Mesenchymal stem cell (in vitro differentiated cells and primary cell): ENCODE measurements around the gene DZIP1.

Experiments used
- DNase-seq: peaks from one replicate; pipeline ENCODE4 v3.0.0-alpha.2; 2013
- H2AFZ ChIP-seq: one replicate; pipeline ENCODE4 v1.6.1; 2013; ENCODE audit warnings: low read depth, mild to moderate bottlenecking, control low read depth, inconsistent platforms, low read length, moderate library complexity
- H2AK5ac ChIP-seq: 2 replicates; pipeline ENCODE4 v1.6.1; 2013; ENCODE audit warnings: low read length, moderate library complexity, mild to moderate bottlenecking, inconsistent platforms; ENCODE audit not compliant: severe bottlenecking
- H2BK120ac ChIP-seq: one replicate; pipeline ENCODE4 v1.6.1; 2013; ENCODE audit warnings: low read depth, mild to moderate bottlenecking, inconsistent platforms, low read length, moderate library complexity
- H2BK12ac ChIP-seq, 2 experiments: one replicate each; pipeline ENCODE4 v1.6.1; 2013; ENCODE audit warnings: inconsistent platforms in 2 of 2, low read length in 2 of 2, mild to moderate bottlenecking in 2 of 2, moderate library complexity in 2 of 2, control low read depth in 1 of 2
- H2BK15ac ChIP-seq: one replicate; pipeline ENCODE4 v1.6.1; 2013; ENCODE audit warnings: mild to moderate bottlenecking, low read depth, inconsistent platforms; ENCODE audit not compliant: poor library complexity, severe bottlenecking
- H2BK5ac ChIP-seq: 2 replicates; pipeline ENCODE4 v1.6.1; 2013; ENCODE audit warnings: low read depth, mild to moderate bottlenecking, low read length, control low read depth, inconsistent platforms; ENCODE audit not compliant: poor library complexity, severe bottlenecking
- H3K14ac ChIP-seq, 2 experiments: one replicate each; pipeline ENCODE4 v1.6.1; 2013; ENCODE audit warnings: inconsistent platforms in 2 of 2, low read length in 2 of 2, control low read depth in 1 of 2, mild to moderate bottlenecking in 1 of 2, moderate library complexity in 1 of 2
- H3K18ac ChIP-seq, 2 experiments: one replicate each; pipeline ENCODE4 v1.6.1; 2013; ENCODE audit warnings: inconsistent platforms in 2 of 2, low read length in 2 of 2, control low read depth in 1 of 2, low read depth in 1 of 2, mild to moderate bottlenecking in 1 of 2
- H3K23ac ChIP-seq, 2 experiments: one replicate each; pipeline ENCODE4 v1.6.1; 2013; ENCODE audit warnings: inconsistent platforms in 2 of 2, low read length in 2 of 2, mild to moderate bottlenecking in 2 of 2, moderate library complexity in 2 of 2, control low read depth in 1 of 2
- H3K27ac ChIP-seq: 2 replicates; pipeline ENCODE4 v1.5.1; 2013; ENCODE audit warnings: mild to moderate bottlenecking, moderate library complexity, low read length, control low read depth, inconsistent platforms; ENCODE audit not compliant: poor library complexity, severe bottlenecking
- H3K27me3 ChIP-seq, 2 experiments: 2 replicates each; pipeline versions ENCODE4 v1.6.1 to v1.7.0; 2013; ENCODE audit warnings: low read length in 2 of 2, mild to moderate bottlenecking in 2 of 2, moderate library complexity in 2 of 2, control low read depth in 1 of 2, inconsistent platforms in 1 of 2; ENCODE audit not compliant: control insufficient read depth in 1 of 2, insufficient read depth in 1 of 2
- H3K36me3 ChIP-seq, 2 experiments: 2 replicates each; pipeline versions ENCODE4 v1.6.1 to v1.7.0; 2013; ENCODE audit warnings: low read length in 2 of 2, control low read depth in 1 of 2, inconsistent platforms in 1 of 2, low read depth in 1 of 2, mild to moderate bottlenecking in 1 of 2; ENCODE audit not compliant: insufficient read depth in 2 of 2, control insufficient read depth in 1 of 2
- H3K4ac ChIP-seq, 2 experiments: one replicate each; pipeline ENCODE4 v1.6.1; 2013; ENCODE audit warnings: inconsistent platforms in 2 of 2, low read length in 2 of 2, mild to moderate bottlenecking in 2 of 2, moderate library complexity in 2 of 2, control low read depth in 1 of 2, low read depth in 1 of 2
- H3K4me1 ChIP-seq: 2 replicates; pipeline ENCODE4 v1.6.1; 2013; ENCODE audit warnings: low read depth, low read length, control low read depth; ENCODE audit not compliant: control insufficient read depth, insufficient read depth
- H3K4me2 ChIP-seq: 2 replicates; pipeline ENCODE4 v1.6.1; 2013; ENCODE audit warnings: low read length, mild to moderate bottlenecking, inconsistent platforms; ENCODE audit not compliant: poor library complexity, severe bottlenecking
- H3K4me3 ChIP-seq, 2 experiments: 2 replicates each; pipeline versions ENCODE4 v1.5.1 to v1.7.0; 2013; ENCODE audit warnings: low read length in 2 of 2, mild to moderate bottlenecking in 2 of 2, control low read depth in 1 of 2, low read depth in 1 of 2; ENCODE audit not compliant: insufficient read depth in 1 of 2
- H3K79me1 ChIP-seq: replicated peaks from 2 replicates; pipeline ENCODE4 v1.6.1; 2013; ENCODE audit warnings: mild to moderate bottlenecking, control low read depth, low read length, inconsistent platforms; ENCODE audit not compliant: poor library complexity, severe bottlenecking
- H3K9ac ChIP-seq: 2 replicates; pipeline ENCODE4 v1.7.0; 2013; ENCODE audit warnings: mild to moderate bottlenecking, low read length, moderate library complexity
- H3K9me3 ChIP-seq: 2 replicates; pipeline ENCODE4 v1.7.0; 2013; ENCODE audit warnings: mild to moderate bottlenecking, low read length; ENCODE audit not compliant: control insufficient read depth
- H4K8ac ChIP-seq: one replicate; pipeline ENCODE4 v1.6.1; 2013; ENCODE audit warnings: inconsistent platforms, mild to moderate bottlenecking, low read length, moderate library complexity
- H4K91ac ChIP-seq: one replicate; pipeline ENCODE4 v1.6.1; 2013; ENCODE audit warnings: mild to moderate bottlenecking, low read length, inconsistent platforms
- WGBS: methylation state at CpG from one replicate; pipeline ENCODE4 v1.1.7; 2013; ENCODE audit warnings: mixed read lengths; 5-methylcytosine and 5-hydroxymethylcytosine counted together

The DZIP1 gene

GRCh38 chr13:95608640-95609323 is 35.7 kb downstream of the DZIP1 start:
- 73% methylated on average over 5 of the region's 6 CpGs for WGBS
- Histone ChIP-seq H2AFZ (no peak overlapping the region), H3K27ac (no peak overlapping the region)

GRCh38 chr13:95607366-95607765 is 37.1 kb downstream of the DZIP1 start:
- H3K14ac ChIP-seq = no peak overlapping the region
- H3K27ac ChIP-seq = no peak overlapping the region
- no peak overlapping the region for H2BK120ac ChIP-seq
- H3K18ac ChIP-seq = no peak overlapping the region
- H4K91ac ChIP-seq = no peak overlapping the region
- H2BK12ac ChIP-seq = no peak overlapping the region
- H4K8ac ChIP-seq = no peak overlapping the region
- H2AFZ ChIP-seq = no peak overlapping the region
- no peak overlapping the region for H2AK5ac ChIP-seq
- H3K4ac ChIP-seq = no peak overlapping the region
- H3K9me3 ChIP-seq = no peaks in the 10 kb centered on the region
- H3K36me3 ChIP-seq = peaks cover 25 to 89% of the 10 kb centered on the region in 2 experiments
- no peak overlapping the region for H3K4me3 ChIP-seq
- H2BK5ac ChIP-seq = no peak overlapping the region
- no peaks in the 10 kb centered on the region for H3K27me3 ChIP-seq
- no peak for DNase-seq
- H3K9ac ChIP-seq = no peak overlapping the region
- WGBS = no CpG with 5 or more reads among the region's 1 CpG
- no peak overlapping the region for H3K23ac ChIP-seq
- H3K4me1 ChIP-seq = peaks cover 7% of the 10 kb centered on the region
- peaks cover 11% of the 10 kb centered on the region for H3K79me1 ChIP-seq
- no peak overlapping the region for H3K4me2 ChIP-seq
- H2BK15ac ChIP-seq = no peak overlapping the region

More at GRCh38 chr13:95608640-95609323, 35.7 kb downstream of the DZIP1 start:
- H3K36me3 ChIP-seq = peaks cover 25 to 88% of the 10 kb centered on the region in 2 experiments
- peaks cover 9% of the 10 kb centered on the region for H3K79me1 ChIP-seq
- peak; percentile 23 for DNase-seq
- no peak overlapping the region for H2BK5ac ChIP-seq
- no peak overlapping the region for H3K23ac ChIP-seq
- no peak overlapping the region for H4K91ac ChIP-seq
- H3K9ac ChIP-seq = no peak overlapping the region
- no peaks in the 10 kb centered on the region for H3K9me3 ChIP-seq
- no peak overlapping the region for H3K14ac ChIP-seq
- H3K4me1 ChIP-seq = peaks cover 7% of the 10 kb centered on the region
- no peak overlapping the region for H2BK12ac ChIP-seq
- H3K4me3 ChIP-seq = no peak overlapping the region
- no peak overlapping the region for H3K4me2 ChIP-seq
- no peak overlapping the region for H2AK5ac ChIP-seq
- no peak overlapping the region for H2BK15ac ChIP-seq
- H2BK120ac ChIP-seq = no peak overlapping the region
- H3K27me3 ChIP-seq = no peaks in the 10 kb centered on the region
- no peak overlapping the region for H4K8ac ChIP-seq
- no peak overlapping the region for H3K18ac ChIP-seq
- no peak overlapping the region for H3K4ac ChIP-seq

GRCh38 chr13:95605448-95606125 is 38.9 kb downstream of the DZIP1 start:
- Histone ChIP-seq H3K14ac (no peak overlapping the region), H4K8ac (no peak overlapping the region), H3K27ac (no peak overlapping the region), H3K4me2 (no peak overlapping the region), H3K4me3 (no peak overlapping the region), H3K79me1 (peaks cover 20% of the 10 kb centered on the region), H3K18ac (no peak overlapping the region), H3K4ac (no peak overlapping the region), H3K36me3 (peaks cover 30 to 89% of the 10 kb centered on the region in 2 experiments), H2BK5ac (no peak overlapping the region), H2BK120ac (no peak overlapping the region), H3K9ac (no peak overlapping the region), H2AK5ac (no peak overlapping the region), H4K91ac (no peak overlapping the region), H2AFZ (no peak overlapping the region), H3K23ac (no peak overlapping the region), H2BK15ac (no peak overlapping the region), H2BK12ac (no peak overlapping the region), H3K27me3 (no peaks in the 10 kb centered on the region), H3K4me1 (peaks cover 7% of the 10 kb centered on the region), H3K9me3 (no peaks in the 10 kb centered on the region)
- DNase-seq = no peak
- 96% methylated on average over 3 of the region's 3 CpGs for WGBS

GRCh38 chr13:95604556-95604915 is 40.0 kb downstream of the DZIP1 start:
- Histone ChIP-seq H2BK12ac (no peak overlapping the region), H3K4ac (no peak overlapping the region), H2BK5ac (no peak overlapping the region), H3K9ac (no peak overlapping the region), H3K4me2 (no peak overlapping the region), H2BK120ac (no peak overlapping the region), H2AFZ (no peak overlapping the region), H4K91ac (no peak overlapping the region), H3K36me3 (peaks cover 33 to 89% of the 10 kb centered on the region in 2 experiments), H2BK15ac (no peak overlapping the region), H3K27me3 (no peaks in the 10 kb centered on the region), H3K4me1 (peaks cover 7% of the 10 kb centered on the region), H3K79me1 (peaks cover 22% of the 10 kb centered on the region), H2AK5ac (no peak overlapping the region), H3K23ac (no peak overlapping the region), H4K8ac (no peak overlapping the region), H3K9me3 (no peaks in the 10 kb centered on the region), H3K18ac (no peak overlapping the region), H3K27ac (peak overlapping the region; percentile 1), H3K4me3 (no peak overlapping the region), H3K14ac (no peak overlapping the region)
- no peak for DNase-seq
- WGBS = no CpG with 5 or more reads among the region's 3 CpGs
